ENCODE measurements around the gene CROCC2.

CROCC2 gene

GRCh38 chr2:240985881-240986786 is 80.0 kb downstream of the CROCC2 start:
- peaks cover 29% of the 10 kb centered on the region for H3K27me3 ChIP-seq (ENCODE audit: control insufficient read depth, insufficient read depth, low read length)
- no peak overlapping the region for H3K27ac ChIP-seq (ENCODE audit: low read depth, low read length)
- H3K9ac ChIP-seq (ENCODE audit: low read length): no peak overlapping the region
- H3K4me1 ChIP-seq (ENCODE audit: control insufficient read depth, insufficient read depth, low read length): peaks cover 3% of the 10 kb centered on the region; the same call in 1 of the 2 replicates
- H3K36me3 ChIP-seq (ENCODE audit: control insufficient read depth, insufficient read depth, low read length): no peaks in the 10 kb centered on the region
- no peaks in the 10 kb centered on the region; the same call in 1 of the 2 replicates for H3K9me3 ChIP-seq (ENCODE audit: control insufficient read depth, insufficient read depth, low read depth, low read length)
- no peak overlapping the region for H3K4me3 ChIP-seq (ENCODE audit: low read depth, low read length)

GRCh38 chr2:240986787-240987411 is 80.8 kb downstream of the CROCC2 start:
- H3K27ac ChIP-seq (ENCODE audit: low read depth, low read length): no peak overlapping the region
- H3K9ac ChIP-seq (ENCODE audit: low read length): no peak overlapping the region
- H3K27me3 ChIP-seq (ENCODE audit: control insufficient read depth, insufficient read depth, low read length): peaks cover 23% of the 10 kb centered on the region
- peaks cover 3% of the 10 kb centered on the region; the same call in 1 of the 2 replicates for H3K4me1 ChIP-seq (ENCODE audit: control insufficient read depth, insufficient read depth, low read length)
- H3K9me3 ChIP-seq (ENCODE audit: control insufficient read depth, insufficient read depth, low read depth, low read length): no peaks in the 10 kb centered on the region; the same call in 1 of the 2 replicates
- H3K36me3 ChIP-seq (ENCODE audit: control insufficient read depth, insufficient read depth, low read length): no peaks in the 10 kb centered on the region
- no peak overlapping the region for H3K4me3 ChIP-seq (ENCODE audit: low read depth, low read length)

- Histone ChIP-seq H3K9ac (ENCODE audit: low read length) (no peak overlapping the region), H3K27ac (ENCODE audit: low read depth, low read length) (no peak overlapping the region), H3K4me1 (ENCODE audit: control insufficient read depth, insufficient read depth, low read length) (peaks cover 3% of the 10 kb centered on the region; the same call in 1 of the 2 replicates)
Observed at GRCh38 chr2:240987588-240987987, 81.5 kb downstream of the CROCC2 start.

DNA sequence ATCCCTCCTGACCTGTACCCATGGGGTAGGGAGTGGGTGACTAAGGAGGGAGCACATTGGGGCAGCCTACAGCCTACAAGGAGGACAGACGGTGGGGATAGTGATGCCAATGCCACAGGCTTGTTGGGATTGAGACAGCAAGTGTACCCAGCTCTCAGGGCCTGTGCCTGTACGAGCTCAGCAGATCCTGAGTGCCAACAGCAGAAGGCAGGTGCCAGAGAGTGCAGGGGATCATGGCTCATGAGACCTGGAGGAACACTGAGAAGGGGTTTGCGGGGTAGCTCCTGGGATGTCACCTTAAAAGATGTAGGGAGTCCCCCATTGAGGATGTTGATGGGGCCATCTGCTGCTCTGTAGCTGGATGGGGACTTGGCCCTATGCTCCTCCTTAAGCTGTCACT is 82.0 kb downstream of the CROCC2 start:
- H3K4me3 ChIP-seq (ENCODE audit: low read depth, low read length): no peak overlapping the region
- H3K27ac ChIP-seq (ENCODE audit: low read depth, low read length): no peak overlapping the region
- peaks cover 3% of the 10 kb centered on the region; the same call in 1 of the 2 replicates for H3K4me1 ChIP-seq (ENCODE audit: control insufficient read depth, insufficient read depth, low read length)
- H3K36me3 ChIP-seq (ENCODE audit: control insufficient read depth, insufficient read depth, low read length): no peaks in the 10 kb centered on the region
- H3K9ac ChIP-seq (ENCODE audit: low read length): no peak overlapping the region
- H3K27me3 ChIP-seq (ENCODE audit: control insufficient read depth, insufficient read depth, low read length): peaks cover 10% of the 10 kb centered on the region; the same call in 1 of the 2 replicates
- H3K9me3 ChIP-seq (ENCODE audit: control insufficient read depth, insufficient read depth, low read depth, low read length): no peaks in the 10 kb centered on the region; the same call in 1 of the 2 replicates

More at GRCh38 chr2:240987588-240987987, 81.5 kb downstream of the CROCC2 start:
- Histone ChIP-seq H3K4me3 (ENCODE audit: low read depth, low read length) (no peak overlapping the region), H3K36me3 (ENCODE audit: control insufficient read depth, insufficient read depth, low read length) (no peaks in the 10 kb centered on the region), H3K27me3 (ENCODE audit: control insufficient read depth, insufficient read depth, low read length) (peaks cover 16% of the 10 kb centered on the region), H3K9me3 (ENCODE audit: control insufficient read depth, insufficient read depth, low read depth, low read length) (no peaks in the 10 kb centered on the region; the same call in 1 of the 2 replicates)

- Histone ChIP-seq H3K9ac (ENCODE audit: low read length) (no peak overlapping the region), H3K27me3 (ENCODE audit: control insufficient read depth, insufficient read depth, low read length) (peaks cover 6% of the 10 kb centered on the region; the same call in 1 of the 2 replicates), H3K9me3 (ENCODE audit: control insufficient read depth, insufficient read depth, low read depth, low read length) (no peaks in the 10 kb centered on the region; the same call in 1 of the 2 replicates), H3K27ac (ENCODE audit: low read depth, low read length) (no peak overlapping the region), H3K36me3 (ENCODE audit: control insufficient read depth, insufficient read depth, low read length) (no peaks in the 10 kb centered on the region), H3K4me3 (ENCODE audit: low read depth, low read length) (no peak overlapping the region), H3K4me1 (ENCODE audit: control insufficient read depth, insufficient read depth, low read length) (0 out of 2 replicates have a peak, but pooled peaks cover under 1% of the 10 kb centered on the region)
Observed at GRCh38 chr2:240988571-240989271, 82.6 kb downstream of the CROCC2 start.

DNA sequence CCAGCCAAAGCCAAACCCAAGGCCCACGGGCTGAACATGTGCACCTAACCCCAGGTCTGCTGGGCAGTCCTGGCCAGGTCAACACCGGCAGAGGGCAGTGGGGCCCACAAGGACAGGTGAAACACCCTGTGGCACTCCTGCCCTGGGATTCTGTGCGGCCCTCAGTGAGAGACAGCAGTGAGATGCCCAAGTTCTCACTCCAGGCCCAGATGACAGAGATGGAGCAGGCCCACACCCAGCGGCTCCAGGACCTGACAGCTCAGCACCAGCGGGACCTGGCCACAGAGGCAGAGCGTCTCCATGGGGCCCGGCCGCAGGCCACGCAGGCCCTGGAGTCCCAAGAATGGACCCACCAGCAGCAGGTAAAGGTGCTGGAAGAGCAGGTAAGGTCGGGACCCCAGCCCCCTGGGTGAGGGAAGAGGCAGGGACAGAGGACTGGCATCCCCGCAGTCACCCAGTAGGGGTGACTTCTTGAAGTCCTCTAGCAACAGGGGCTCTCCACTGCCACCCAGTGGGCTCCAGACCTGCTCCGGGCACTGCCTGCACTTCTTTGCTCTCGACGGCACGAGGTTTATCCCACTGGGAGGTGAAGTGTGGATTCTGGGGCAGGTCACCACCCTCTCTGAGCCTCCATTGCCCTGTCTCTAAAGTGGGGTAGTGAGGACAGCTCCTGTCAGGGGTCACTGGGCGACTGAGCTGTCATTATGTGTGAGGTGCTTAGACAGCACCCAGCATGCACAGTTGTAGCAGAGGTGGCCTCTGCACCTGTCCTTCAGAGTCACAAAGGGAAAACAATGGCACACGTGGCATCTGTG is 83.5 kb downstream of the CROCC2 start:
- no peaks in the 10 kb centered on the region; the same call in 1 of the 2 replicates for H3K27me3 ChIP-seq (ENCODE audit: control insufficient read depth, insufficient read depth, low read length)
- H3K9ac ChIP-seq (ENCODE audit: low read length): no peak overlapping the region
- no peak overlapping the region for H3K27ac ChIP-seq (ENCODE audit: low read depth, low read length)
- no peak overlapping the region for H3K4me3 ChIP-seq (ENCODE audit: low read depth, low read length)
- H3K36me3 ChIP-seq (ENCODE audit: control insufficient read depth, insufficient read depth, low read length): no peaks in the 10 kb centered on the region
- H3K4me1 ChIP-seq (ENCODE audit: control insufficient read depth, insufficient read depth, low read length): no peaks in the 10 kb centered on the region
- H3K9me3 ChIP-seq (ENCODE audit: control insufficient read depth, insufficient read depth, low read depth, low read length): no peaks in the 10 kb centered on the region; the same call in 1 of the 2 replicates

GRCh38 chr2:240990266-240990529 is 84.1 kb downstream of the CROCC2 start:
- no peaks in the 10 kb centered on the region; the same call in 1 of the 2 replicates for H3K9me3 ChIP-seq (ENCODE audit: control insufficient read depth, insufficient read depth, low read depth, low read length)
- H3K36me3 ChIP-seq (ENCODE audit: control insufficient read depth, insufficient read depth, low read length): no peaks in the 10 kb centered on the region
- no peak overlapping the region for H3K4me3 ChIP-seq (ENCODE audit: low read depth, low read length)
- no peaks in the 10 kb centered on the region for H3K4me1 ChIP-seq (ENCODE audit: control insufficient read depth, insufficient read depth, low read length)
- H3K27me3 ChIP-seq (ENCODE audit: control insufficient read depth, insufficient read depth, low read length): no peaks in the 10 kb centered on the region; the same call in 1 of the 2 replicates
- H3K9ac ChIP-seq (ENCODE audit: low read length): no peak overlapping the region
- H3K27ac ChIP-seq (ENCODE audit: low read depth, low read length): no peak overlapping the region

- H3K36me3 ChIP-seq (ENCODE audit: control insufficient read depth, insufficient read depth, low read length): no peaks in the 10 kb centered on the region
- H3K9me3 ChIP-seq (ENCODE audit: control insufficient read depth, insufficient read depth, low read depth, low read length): no peaks in the 10 kb centered on the region; the same call in 1 of the 2 replicates
- H3K4me3 ChIP-seq (ENCODE audit: low read depth, low read length): no peak overlapping the region
- no peak overlapping the region for H3K27ac ChIP-seq (ENCODE audit: low read depth, low read length)
- no peaks in the 10 kb centered on the region; the same call in 1 of the 2 replicates for H3K27me3 ChIP-seq (ENCODE audit: control insufficient read depth, insufficient read depth, low read length)
- no peak overlapping the region for H3K9ac ChIP-seq (ENCODE audit: low read length)
- H3K4me1 ChIP-seq (ENCODE audit: control insufficient read depth, insufficient read depth, low read length): no peaks in the 10 kb centered on the region
Observed at GRCh38 chr2:240990726-240991377, 84.7 kb downstream of the CROCC2 start.

GRCh38 chr2:240991378-240992263 is 85.5 kb downstream of the CROCC2 start:
- H3K4me1 ChIP-seq (ENCODE audit: control insufficient read depth, insufficient read depth, low read length): no peaks in the 10 kb centered on the region
- no peak overlapping the region for H3K4me3 ChIP-seq (ENCODE audit: low read depth, low read length)
- no peak overlapping the region for H3K9ac ChIP-seq (ENCODE audit: low read length)
- peaks cover 1% of the 10 kb centered on the region; the same call in 1 of the 2 replicates for H3K27me3 ChIP-seq (ENCODE audit: control insufficient read depth, insufficient read depth, low read length)
- H3K36me3 ChIP-seq (ENCODE audit: control insufficient read depth, insufficient read depth, low read length): no peaks in the 10 kb centered on the region
- H3K9me3 ChIP-seq (ENCODE audit: control insufficient read depth, insufficient read depth, low read depth, low read length): no peaks in the 10 kb centered on the region; the same call in 1 of the 2 replicates
- no peak overlapping the region for H3K27ac ChIP-seq (ENCODE audit: low read depth, low read length)
